Fibroblast of mammary gland (primary cell): ENCODE measurements around the gene AIF1L.

Experiments
- DNase-seq: peaks from one replicate; pipeline ENCODE4 v3.0.0-alpha.2; 2010; ENCODE audit warnings: low read depth
- H3K4me3 ChIP-seq: 2 replicates; pipeline ENCODE4 v1.5.1; 2011; ENCODE audit warnings: low read depth, mild to moderate bottlenecking, low read length, moderate library complexity; ENCODE audit not compliant: control insufficient read depth
- TF ChIP-seq, protein P1 (sequence below): conservative IDR thresholded peaks from 2 replicates; pipeline ENCODE4 v1.5.1; 2011; ENCODE audit warnings: low read depth, low read length, inconsistent platforms; ENCODE audit not compliant: control insufficient read depth, insufficient read depth

The AIF1L gene

GRCh38 chr9:131087354-131087893, 8.9 kb upstream of the AIF1L start:
- no peak overlapping the region for H3K4me3 ChIP-seq
- no peak for DNase-seq
- TF ChIP-seq, protein P1, sequence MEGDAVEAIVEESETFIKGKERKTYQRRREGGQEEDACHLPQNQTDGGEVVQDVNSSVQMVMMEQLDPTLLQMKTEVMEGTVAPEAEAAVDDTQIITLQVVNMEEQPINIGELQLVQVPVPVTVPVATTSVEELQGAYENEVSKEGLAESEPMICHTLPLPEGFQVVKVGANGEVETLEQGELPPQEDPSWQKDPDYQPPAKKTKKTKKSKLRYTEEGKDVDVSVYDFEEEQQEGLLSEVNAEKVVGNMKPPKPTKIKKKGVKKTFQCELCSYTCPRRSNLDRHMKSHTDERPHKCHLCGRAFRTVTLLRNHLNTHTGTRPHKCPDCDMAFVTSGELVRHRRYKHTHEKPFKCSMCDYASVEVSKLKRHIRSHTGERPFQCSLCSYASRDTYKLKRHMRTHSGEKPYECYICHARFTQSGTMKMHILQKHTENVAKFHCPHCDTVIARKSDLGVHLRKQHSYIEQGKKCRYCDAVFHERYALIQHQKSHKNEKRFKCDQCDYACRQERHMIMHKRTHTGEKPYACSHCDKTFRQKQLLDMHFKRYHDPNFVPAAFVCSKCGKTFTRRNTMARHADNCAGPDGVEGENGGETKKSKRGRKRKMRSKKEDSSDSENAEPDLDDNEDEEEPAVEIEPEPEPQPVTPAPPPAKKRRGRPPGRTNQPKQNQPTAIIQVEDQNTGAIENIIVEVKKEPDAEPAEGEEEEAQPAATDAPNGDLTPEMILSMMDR: no peak

DNA sequence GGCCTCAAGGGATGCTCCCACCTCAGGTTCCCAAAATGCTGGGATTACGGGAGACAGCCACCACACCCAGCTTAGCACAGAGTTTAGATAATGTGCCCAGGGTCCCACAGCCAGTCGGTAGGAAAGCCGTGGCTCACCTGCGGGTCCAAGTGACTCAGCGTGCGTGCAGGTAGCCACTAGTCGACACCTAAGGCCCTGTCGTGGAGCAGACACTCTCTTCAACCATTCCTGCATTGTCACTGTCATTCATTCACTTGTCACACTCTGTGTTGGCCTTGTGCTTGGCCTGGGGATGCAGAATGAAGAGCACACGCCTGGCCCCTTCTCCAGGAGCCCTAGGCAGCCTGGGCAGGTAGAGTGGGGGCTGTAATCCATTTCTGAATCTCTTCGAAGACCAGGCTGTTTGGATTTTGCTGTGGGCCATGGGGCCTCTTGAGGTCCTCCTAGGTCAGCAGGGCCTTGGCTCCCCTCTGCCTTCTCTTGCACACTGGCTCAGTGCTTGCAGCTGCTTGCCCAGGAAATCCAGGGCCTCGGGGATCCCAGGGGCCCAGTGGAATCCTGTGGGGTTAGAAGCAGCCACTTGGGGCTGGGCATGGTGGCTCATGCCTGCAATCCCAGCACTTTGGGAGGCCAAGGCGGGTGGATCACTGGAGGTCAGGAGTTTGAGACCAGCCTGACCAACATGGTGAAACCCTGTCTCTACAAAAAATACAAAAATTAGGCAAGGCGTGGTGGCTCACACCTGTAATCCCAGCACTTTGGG, 6.1 kb upstream of the AIF1L start:
- TF ChIP-seq, protein P1: no peak
- no peak for DNase-seq
- no peak overlapping the region for H3K4me3 ChIP-seq

- no peak overlapping the region for H3K4me3 ChIP-seq
- DNase-seq: no peak
- TF ChIP-seq, protein P1: no peak
Observed at GRCh38 chr9:131091352-131091992, 4.9 kb upstream of the AIF1L start.

GRCh38 chr9:131092030-131092429, 4.3 kb upstream of the AIF1L start:
- DNase-seq: no peak
- TF ChIP-seq, protein P1: no peak

GRCh38 chr9:131092548-131093440, 3.5 kb upstream of the AIF1L start:
- TF ChIP-seq, protein P1: no peak
- no peak for DNase-seq

More at GRCh38 chr9:131092030-131092429, 4.3 kb upstream of the AIF1L start:
- no peak overlapping the region for H3K4me3 ChIP-seq

GRCh38 chr9:131094015-131094414, 2.3 kb upstream of the AIF1L start:
- TF ChIP-seq, protein P1: no peak
- no peak for DNase-seq
- H3K4me3 ChIP-seq: no peak overlapping the region

More at GRCh38 chr9:131092548-131093440, 3.5 kb upstream of the AIF1L start:
- H3K4me3 ChIP-seq: no peak overlapping the region
